IMR-90 (cell line): ENCODE data around the gene ZNF302. TPM values are rescaled to one million over a fixed set of nuclear protein-coding genes. Genes with fewer than 3 reads are reported as not detected.

Experiments
- ATAC-seq: fragments of 200-7000 bp; cut with Tn5 transposase; 2 replicates; pipeline ENCODE4 v1.9.1; 2020; ENCODE audit warnings: low read depth, mild to moderate bottlenecking, moderate library complexity
- BruUV-seq: library from RNA; stranded (reverse); fragments of 400-500 nt; replicated peaks from 2 replicates; lab custom pipeline; 2021; lab: Mats Ljungman, UMichigan
- CTCF ChIA-PET: fragments of 300-600 bp; formaldehyde crosslinking; extraction: SDS; loops from one replicate; lab custom pipeline; 2021; ENCODE audit warnings: antibody characterized with exemption; lab: Yijun Ruan, JAX
- POLR2A ChIA-PET: fragments of 300-600 bp; sonication (Branson Sonifier 250); formaldehyde crosslinking; loops from one replicate; lab custom pipeline; 2022; ENCODE audit warnings: antibody characterized with exemption; ENCODE audit not compliant: unreplicated experiment; lab: Charles Lee
- DNase-seq: peaks from one replicate; pipeline ENCODE4 v3.0.0; 2013
- H2AFZ ChIP-seq: replicated peaks from 2 replicates; pipeline ENCODE3; 2013; ENCODE audit warnings: low read length, mild to moderate bottlenecking; ENCODE audit not compliant: poor library complexity
- H2AK5ac ChIP-seq: 2 replicates; pipeline ENCODE4 v1.6.1; 2013; ENCODE audit warnings: low read depth, low read length, inconsistent platforms
- H2AK9ac ChIP-seq: replicated peaks from 2 replicates; pipeline ENCODE3; 2013; ENCODE audit warnings: mild to moderate bottlenecking, low read depth, low read length, moderate library complexity; ENCODE audit not compliant: poor library complexity
- H2BK120ac ChIP-seq: 2 replicates; pipeline ENCODE4 v1.6.1; 2013; ENCODE audit warnings: low read depth, low read length, inconsistent platforms
- H2BK15ac ChIP-seq: 3 replicates; pipeline ENCODE4 v1.6.1; 2013; ENCODE audit warnings: low read depth, low read length, inconsistent platforms
- H2BK20ac ChIP-seq: 2 replicates; pipeline ENCODE4 v1.6.1; 2013; ENCODE audit warnings: low read depth, mild to moderate bottlenecking, inconsistent platforms, low read length, moderate library complexity
- H2BK5ac ChIP-seq: 2 replicates; pipeline ENCODE4 v1.6.1; 2013; ENCODE audit warnings: mild to moderate bottlenecking, low read depth, low read length, inconsistent platforms; ENCODE audit not compliant: poor library complexity, severe bottlenecking
- H3K14ac ChIP-seq: replicated peaks from 2 replicates; pipeline ENCODE4 v1.6.1; 2013; ENCODE audit warnings: low read depth, low read length, inconsistent platforms
- H3K18ac ChIP-seq: 2 replicates; pipeline ENCODE4 v1.6.1; 2013; ENCODE audit warnings: low read depth, low read length, control low read depth
- H3K23ac ChIP-seq: 2 replicates; pipeline ENCODE4 v1.6.1; 2013; ENCODE audit warnings: low read depth, low read length, inconsistent platforms
- H3K27ac ChIP-seq: 2 replicates; pipeline ENCODE4 v1.5.1; 2013; ENCODE audit warnings: mild to moderate bottlenecking, control low read depth, low read length; ENCODE audit not compliant: insufficient read depth
- H3K27me3 ChIP-seq: 2 replicates; pipeline ENCODE4 v1.6.1; 2013; ENCODE audit warnings: low read length; ENCODE audit not compliant: control insufficient read depth, insufficient read depth
- H3K36me3 ChIP-seq: 2 replicates; pipeline ENCODE4 v1.6.1; 2013; ENCODE audit warnings: low read length, mixed read lengths; ENCODE audit not compliant: control insufficient read depth, insufficient read depth
- H3K4ac ChIP-seq: 2 replicates; pipeline ENCODE4 v1.6.1; 2013; ENCODE audit warnings: low read depth, low read length, inconsistent platforms
- H3K4me1 ChIP-seq: 2 replicates; pipeline ENCODE4 v1.6.1; 2013; ENCODE audit warnings: low read length, mixed read lengths; ENCODE audit not compliant: control insufficient read depth, insufficient read depth
- H3K4me2 ChIP-seq: 2 replicates; pipeline ENCODE4 v1.6.1; 2013; ENCODE audit warnings: low read depth, mild to moderate bottlenecking, control low read depth, low read length, moderate library complexity
- H3K4me3 ChIP-seq: 2 replicates; pipeline ENCODE4 v1.5.1; 2013; ENCODE audit warnings: low read depth, mild to moderate bottlenecking, control low read depth, low read length, moderate library complexity; ENCODE audit not compliant: insufficient read depth
- H3K56ac ChIP-seq: 2 replicates; pipeline ENCODE4 v1.6.1; 2013; ENCODE audit warnings: low read length, inconsistent platforms; ENCODE audit not compliant: insufficient read depth; ENCODE audit errors: extremely low read depth
- H3K79me1 ChIP-seq, 2 experiments: 2 replicates each; pipeline ENCODE4 v1.6.1; 2013; ENCODE audit warnings: low read length in 2 of 2, inconsistent platforms in 1 of 2, low read depth in 1 of 2
- H3K9ac ChIP-seq: 2 replicates; pipeline ENCODE4 v1.6.1; 2013; ENCODE audit warnings: low read depth, low read length, control low read depth
- H3K9me1 ChIP-seq: 2 replicates; pipeline ENCODE4 v1.6.1; 2013; ENCODE audit warnings: low read length, inconsistent platforms; ENCODE audit not compliant: insufficient read depth
- H3K9me3 ChIP-seq: 2 replicates; pipeline ENCODE4 v1.6.1; 2013; ENCODE audit warnings: low read length; ENCODE audit not compliant: control insufficient read depth, insufficient read depth
- H4K20me1 ChIP-seq: 2 replicates; pipeline ENCODE4 v1.6.1; 2013; ENCODE audit warnings: low read length, inconsistent platforms; ENCODE audit not compliant: insufficient read depth
- H4K5ac ChIP-seq: 2 replicates; pipeline ENCODE4 v1.6.1; 2013; ENCODE audit warnings: mild to moderate bottlenecking, low read depth, low read length, control low read depth
- H4K8ac ChIP-seq, 2 experiments: 2 replicates each; pipeline ENCODE4 v1.6.1; 2013; ENCODE audit warnings: low read depth in 2 of 2, low read length in 2 of 2, control low read depth in 1 of 2, inconsistent platforms in 1 of 2
- H4K91ac ChIP-seq: 2 replicates; pipeline ENCODE4 v1.6.1; 2013; ENCODE audit warnings: low read depth, low read length, inconsistent platforms; ENCODE audit not compliant: insufficient read depth
- CHD1 ChIP-seq: IDR thresholded peaks from 2 replicates; pipeline ENCODE4 v1.6.1; 2012; ENCODE audit warnings: low read depth, low read length, improper control_type of control experiment
- CTCF ChIP-seq: conservative IDR thresholded peaks from 2 replicates; pipeline ENCODE4 v1.5.1; 2012; ENCODE audit warnings: mild to moderate bottlenecking, low read depth, low read length, improper control_type of control experiment
- ELK1 ChIP-seq: fragments of 150-350 bp; IDR thresholded peaks from 2 replicates; pipeline ENCODE4 v1.6.1; 2016; ENCODE audit warnings: low read depth, mild to moderate bottlenecking, low read length, moderate library complexity, borderline replicate concordance
- FOS ChIP-seq: fragments of 150-350 bp; IDR thresholded peaks from 2 replicates; pipeline ENCODE4 v1.6.1; 2016; ENCODE audit warnings: low read depth, low read length
- MAFK ChIP-seq: IDR thresholded peaks from 2 replicates; pipeline ENCODE4 v1.6.1; 2012; ENCODE audit warnings: low read depth, low read length, improper control_type of control experiment
- MAZ ChIP-seq: IDR thresholded peaks from 2 replicates; pipeline ENCODE4 v1.6.1; 2012; ENCODE audit warnings: low read depth, mild to moderate bottlenecking, low read length, improper control_type of control experiment, moderate library complexity, borderline replicate concordance
- MXI1 ChIP-seq: IDR thresholded peaks from 2 replicates; pipeline ENCODE4 v1.6.1; 2012; ENCODE audit warnings: low read depth, mild to moderate bottlenecking, low read length, moderate library complexity, borderline replicate concordance
- POLR2A ChIP-seq: IDR thresholded peaks from 2 replicates; pipeline ENCODE4 v1.6.1; 2012; ENCODE audit warnings: mild to moderate bottlenecking, low read depth, low read length
- RCOR1 ChIP-seq: IDR thresholded peaks from 2 replicates; pipeline ENCODE4 v1.6.1; 2012; ENCODE audit warnings: mild to moderate bottlenecking, low read length, improper control_type of control experiment; ENCODE audit not compliant: insufficient replicate concordance
- RFX5 ChIP-seq: IDR thresholded peaks from 2 replicates; pipeline ENCODE4 v1.8.0; 2012; ENCODE audit warnings: low read depth, mild to moderate bottlenecking, low read length, moderate library complexity
- SMC3 ChIP-seq: fragments of 150-350 bp; IDR thresholded peaks from 2 replicates; pipeline ENCODE4 v1.6.1; 2016; ENCODE audit warnings: low read depth, mild to moderate bottlenecking, antibody characterized with exemption, low read length, moderate library complexity
- WGBS, 2 experiments: methylation state at CpG; one replicate each; pipeline versions ENCODE4 v1.1.5 to v1.1.7; 2013; ENCODE audit warnings: missing lambda C conversion rate in 2 of 2; ENCODE audit not compliant: insufficient read length in 1 of 2; ENCODE audit errors: extremely low coverage in 2 of 2; 5-methylcytosine and 5-hydroxymethylcytosine counted together
- dilution Hi-C: fragments of 300-500 bp; cut with HindIII; formaldehyde crosslinking; loops from one replicate; pipeline ENCODE4 v1.14.3; 2018; ENCODE audit warnings: low sequenced_read_pairs; ENCODE audit not compliant: unreplicated experiment
- in situ Hi-C: fragments of 300-500 bp; cut with MboI; formaldehyde crosslinking; loops from 3 replicates; pipeline ENCODE4 v1.14.3; 2019; ENCODE audit warnings: low sequenced_read_pairs, inconsistent platforms, mixed read lengths
- intact Hi-C: fragments of 100-400 bp; cut with micrococcal nuclease; formaldehyde crosslinking; loops from 2 replicates; pipeline ENCODE4 v1.10.0; 2022
- polyA plus RNA-seq, 3 experiments: library from polyadenylated mRNA; depleted of rRNA; stranded (reverse); fragments of >200 nt; gene quantifications; 2 replicates each; pipeline ENCODE4 v1.2.3, GENCODE V29; 2012; ENCODE audit warnings: low replicate concordance in 1 of 3
- total RNA-seq: library from RNA; depleted of rRNA; stranded (reverse); fragments of >200 nt; gene quantifications from 2 replicates; pipeline ENCODE4 v1.2.3, GENCODE V29; 2012
- TF ChIP-seq, protein P1 (sequence below): fragments of 150-350 bp; IDR thresholded peaks from 2 replicates; pipeline ENCODE4 v1.6.1; 2017; ENCODE audit warnings: mild to moderate bottlenecking, antibody characterized with exemption, low read length, low read depth

ZNF302 gene
- total and polyA plus RNA-seq, 2 of the 4 experiments (the other 2 are of a cell fraction), result 9.1 to 9.5 TPM

DNA sequence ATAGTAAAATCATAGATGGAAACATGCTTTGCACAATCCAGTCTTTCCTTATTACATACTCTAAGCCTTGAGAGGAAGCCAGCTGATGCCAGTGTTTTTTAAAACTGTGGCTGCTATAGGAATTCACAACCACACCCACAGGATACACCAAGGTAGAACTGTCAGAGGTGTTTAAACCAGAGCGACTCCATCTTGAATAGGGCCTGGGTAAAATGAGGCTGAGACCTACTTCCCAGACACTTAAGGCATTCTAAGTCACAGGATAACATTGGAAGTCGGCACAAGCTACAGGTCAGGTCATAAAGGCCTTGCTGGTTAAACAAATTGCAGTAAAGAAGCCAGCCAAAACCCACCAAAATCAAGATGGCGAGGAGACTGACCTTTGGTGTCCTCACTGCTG lies 2.2 kb upstream of the ZNF302 start:
- ChIA-PET POLR2A (no interaction called here), CTCF (no interaction called here)
- BruUV-seq, result no TSS peak
- H2BK5ac ChIP-seq, result no peak overlapping the region
- intact Hi-C loops (no loop called here), dilution Hi-C loops (no loop called here), in situ Hi-C loops (no loop called here)
- ATAC-seq (no peak), DNase-seq (no peak)
- no peak overlapping the region for H4K91ac ChIP-seq
- H3K9me1 ChIP-seq, result 0 out of 2 replicates have a peak, but pooled peaks cover 6% of the 10 kb centered on the region
- no peak overlapping the region for H3K23ac ChIP-seq
- no peak overlapping the region for H3K4ac ChIP-seq
- H2BK120ac ChIP-seq, result no peak overlapping the region
- TF ChIP-seq, protein P1, sequence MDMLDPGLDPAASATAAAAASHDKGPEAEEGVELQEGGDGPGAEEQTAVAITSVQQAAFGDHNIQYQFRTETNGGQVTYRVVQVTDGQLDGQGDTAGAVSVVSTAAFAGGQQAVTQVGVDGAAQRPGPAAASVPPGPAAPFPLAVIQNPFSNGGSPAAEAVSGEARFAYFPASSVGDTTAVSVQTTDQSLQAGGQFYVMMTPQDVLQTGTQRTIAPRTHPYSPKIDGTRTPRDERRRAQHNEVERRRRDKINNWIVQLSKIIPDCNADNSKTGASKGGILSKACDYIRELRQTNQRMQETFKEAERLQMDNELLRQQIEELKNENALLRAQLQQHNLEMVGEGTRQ, result no peak
- TF ChIP-seq RCOR1 (no peak), RFX5 (no peak), CTCF (no peak), POLR2A (no peak), MAZ (no peak), CHD1 (no peak), ELK1 (no peak), MAFK (no peak), FOS (no peak), SMC3 (no peak), MXI1 (no peak)
- H2AK9ac ChIP-seq, result no peak overlapping the region
- no peak overlapping the region for H2AK5ac ChIP-seq
- peaks cover 3% of the 10 kb centered on the region; the same call in 1 of the 2 replicates for H3K4me1 ChIP-seq
- H4K20me1 ChIP-seq, result no peaks in the 10 kb centered on the region
- H3K27me3 ChIP-seq, result no peaks in the 10 kb centered on the region
- H4K5ac ChIP-seq, result no peak overlapping the region
- H3K4me2 ChIP-seq, result no peak overlapping the region
- H3K18ac ChIP-seq, result no peak overlapping the region
- no peak overlapping the region for H2BK20ac ChIP-seq
- no peak overlapping the region for H3K9ac ChIP-seq
- peaks cover 19 to 20% of the 10 kb centered on the region in 2 experiments for H3K79me1 ChIP-seq
- H3K14ac ChIP-seq, result no peak overlapping the region
- no peak overlapping the region for H3K4me3 ChIP-seq
- WGBS, 2 experiments, result no CpG with 5 or more reads among the region's 3 CpGs
- no peak overlapping the region for H3K56ac ChIP-seq
- H2BK15ac ChIP-seq, result no peak overlapping the region
- H3K36me3 ChIP-seq, result peaks cover 11% of the 10 kb centered on the region
- no peaks in the 10 kb centered on the region; the same call in 1 of the 2 replicates for H3K9me3 ChIP-seq
- no peak overlapping the region for H2AFZ ChIP-seq
- no peak overlapping the region for H3K27ac ChIP-seq
- H4K8ac ChIP-seq, result no peak overlapping the region
